HCEC 1CT (cell line): ENCODE results near the gene CHST13.
"Not testable (repeated sequence)": the region's sequence is repeated elsewhere in the genome, so short reads cannot be mapped to it uniquely, and the experiment has no call there.

ENCODE experiments used
- DNase-seq: peaks from one replicate; pipeline ENCODE4 v3.0.0-alpha.2; 2017

The CHST13 gene

GRCh38 chr3:126557415-126557745 lies 33.4 kb downstream of the CHST13 start:
- no peak for DNase-seq

- DNase-seq = no peak
These were observed 33.8 kb downstream of the CHST13 start for GRCh38 chr3:126557761-126558160.

GRCh38 chr3:126558336-126559071 lies 34.5 kb downstream of the CHST13 start, which contains the start of gene C3orf22:
C3orf22 (minus strand) TSS chr3:126558932; CDS start chr3:126553390, 5,542 bp downstream.
- DNase-seq = no peak

GRCh38 chr3:126562737-126563276 lies 38.9 kb downstream of the CHST13 start:
- DNase-seq = no peak

- no peak for DNase-seq
These were observed 43.9 kb downstream of the CHST13 start for GRCh38 chr3:126567696-126568438.

- no peak for DNase-seq
These were observed 44.9 kb downstream of the CHST13 start for GRCh38 chr3:126568776-126569342.

- DNase-seq = no peak
These were observed 45.5 kb downstream of the CHST13 start for GRCh38 chr3:126569390-126569975.

- no peak for DNase-seq
These were observed 46.2 kb downstream of the CHST13 start for GRCh38 chr3:126570103-126570541.

- DNase-seq = no peak
These were observed 47.1 kb downstream of the CHST13 start for GRCh38 chr3:126571078-126571477.

GRCh38 chr3:126573492-126574117 lies 49.6 kb downstream of the CHST13 start:
- no peak for DNase-seq

- no peak for DNase-seq
These were observed 53.3 kb downstream of the CHST13 start for GRCh38 chr3:126577261-126577660.

- DNase-seq = no peak
These were observed 54.7 kb downstream of the CHST13 start for GRCh38 chr3:126578702-126579101.

- DNase-seq = no peak
These were observed 56.8 kb downstream of the CHST13 start for GRCh38 chr3:126580746-126581145.

- no peak for DNase-seq
These were observed 57.6 kb downstream of the CHST13 start for GRCh38 chr3:126581569-126581968.

- DNase-seq = no peak
These were observed 58.4 kb downstream of the CHST13 start for GRCh38 chr3:126582311-126582710.

GRCh38 chr3:126591515-126591914 lies 67.6 kb downstream of the CHST13 start:
- not testable (repeated sequence) for DNase-seq
